Ureter (tissue), 1 donor: Measurements from ENCODE around the gene BCL6. TPM values are rescaled to one million over a fixed set of nuclear protein-coding genes. Genes with fewer than 3 reads are reported as not detected.

Experiments
- DNase-seq: peaks from one replicate; pipeline ENCODE4 v3.0.0-alpha.2; 2020; ENCODE audit warnings: low spot score
- total RNA-seq: library from RNA; stranded (reverse); gene quantifications from one replicate; pipeline ENCODE4 v1.2.4, GENCODE V29; 2023
- donor health status: DM: yes; HTN: yes; CAD: no.

The BCL6 gene
- total RNA-seq, 1 donor from 2014 or later: 90.7 TPM

- no peak for DNase-seq
Measured at GRCh38 chr3:187677604-187678003, 67.7 kb downstream of the BCL6 start.

GRCh38 chr3:187673012-187673411, 72.3 kb downstream of the BCL6 start:
- DNase-seq: no peak

Other genes with a start within 250 kb of the BCL6 start
- 3.6 TPM for gene SST, start 75.1 kb downstream of the BCL6 start, total RNA-seq
- gene RTP2, start 42.9 kb downstream of the BCL6 start, total RNA-seq: not detected